Fibroblast of lung (primary cell): ENCODE measurements around the gene CCDC6. TPM values are rescaled to one million over a fixed set of nuclear protein-coding genes. Genes with fewer than 3 reads are reported as not detected.
"Not testable (repeated sequence)": the region's sequence is repeated elsewhere in the genome, so short reads cannot be mapped to it uniquely, and the experiment has no call there.

ENCODE experiments used
- DNase-seq, 2 donors: peaks; one replicate each; pipeline versions ENCODE4 v3.0.0 to v3.0.0-alpha.2; 2010; ENCODE audit warnings: low read depth in 2 of 2
- H2AFZ ChIP-seq: 2 replicates; pipeline ENCODE4 v1.5.1; 2012; ENCODE audit warnings: low read length, control low read depth, inconsistent platforms
- H3K27ac ChIP-seq: 2 replicates; pipeline ENCODE4 v1.5.1; 2011; ENCODE audit warnings: low read length, control low read depth; ENCODE audit not compliant: insufficient read depth
- H3K27me3 ChIP-seq: 2 replicates; pipeline ENCODE4 v1.5.1; 2011; ENCODE audit warnings: mild to moderate bottlenecking, low read length; ENCODE audit not compliant: control insufficient read depth, insufficient read depth
- H3K36me3 ChIP-seq: 2 replicates; pipeline ENCODE4 v1.5.1; 2011; ENCODE audit warnings: low read length; ENCODE audit not compliant: control insufficient read depth, insufficient read depth
- H3K4me1 ChIP-seq: 2 replicates; pipeline ENCODE4 v1.5.1; 2011; ENCODE audit warnings: low read length; ENCODE audit not compliant: control insufficient read depth, insufficient read depth; ENCODE audit errors: extremely low read depth
- H3K4me2 ChIP-seq: 2 replicates; pipeline ENCODE4 v1.5.1; 2011; ENCODE audit warnings: low read length, control low read depth; ENCODE audit not compliant: insufficient read depth; ENCODE audit errors: extremely low read depth
- H3K4me3 ChIP-seq, 4 experiments: fragments of 200-600 bp in 1 of 4; sonication (generic) in 1 of 4; replicated peaks in 1 of 4; 2 replicates each; pipeline ENCODE4 v1.5.1; 2011 to 2016; ENCODE audit warnings: low read length in 4 of 4, low read depth in 3 of 4, mild to moderate bottlenecking in 3 of 4, control low read depth in 2 of 4, inconsistent platforms in 1 of 4, mixed read lengths in 1 of 4; ENCODE audit not compliant: insufficient read depth in 1 of 4; ENCODE audit errors: control extremely low read depth in 1 of 4
- H3K79me2 ChIP-seq: 2 replicates; pipeline ENCODE4 v1.5.1; 2012; ENCODE audit warnings: mild to moderate bottlenecking, low read length, inconsistent platforms; ENCODE audit not compliant: control insufficient read depth, insufficient read depth
- H3K9ac ChIP-seq: 2 replicates; pipeline ENCODE4 v1.5.1; 2011; ENCODE audit warnings: mild to moderate bottlenecking, low read length, control low read depth; ENCODE audit not compliant: insufficient read depth
- H3K9me3 ChIP-seq: 2 replicates; pipeline ENCODE4 v1.5.1; 2012; ENCODE audit warnings: low read depth, low read length; ENCODE audit not compliant: control insufficient read depth, insufficient read depth
- H4K20me1 ChIP-seq: 2 replicates; pipeline ENCODE4 v1.5.1; 2011; ENCODE audit warnings: low read length; ENCODE audit not compliant: control insufficient read depth, insufficient read depth; ENCODE audit errors: extremely low read depth
- CTCF ChIP-seq, 2 donors: IDR thresholded peaks in 1 of 2; conservative IDR thresholded peaks in 1 of 2; 1 replicate in 1 of 2; 2 replicates in 1 of 2; pipeline ENCODE4 v1.5.1; 2011 to 2012; ENCODE audit warnings: low read length in 2 of 2, control low read depth in 1 of 2, inconsistent platforms in 1 of 2, low read depth in 1 of 2, mild to moderate bottlenecking in 1 of 2
- EZH2 ChIP-seq: IDR thresholded peaks from 2 replicates; pipeline ENCODE4 v1.5.1; 2012; ENCODE audit warnings: low read length, control low read depth, mild to moderate bottlenecking; ENCODE audit errors: missing control alignments
- polyA plus RNA-seq, 2 donors: library from polyadenylated mRNA; depleted of rRNA in 1 of 2; stranded (reverse) in 1 of 2; unstranded in 1 of 2; fragments of >200 nt; gene quantifications; 2 replicates each; pipeline ENCODE4 v1.2.1, GENCODE V29; 2011 to 2012; ENCODE audit warnings: missing spikeins in 1 of 2
- total RNA-seq: library from RNA; depleted of rRNA; stranded (reverse); fragments of >200 nt; gene quantifications from 2 replicates; pipeline ENCODE4 v1.2.1, GENCODE V29; 2014

CCDC6 gene
- total and polyA plus RNA-seq, 2 donors (not counting 1 experiment from before 2014, with no cell fraction given), result 35.5 to 51.2 TPM

- Histone ChIP-seq H3K9ac (no peak overlapping the region), H3K9me3 (no peaks in the 10 kb centered on the region), H3K27me3 (no peaks in the 10 kb centered on the region), H4K20me1 (peaks cover 1% of the 10 kb centered on the region), H2AFZ (no peak overlapping the region), H3K4me1 (no peaks in the 10 kb centered on the region), H3K36me3 (no peaks in the 10 kb centered on the region), H3K79me2 (peaks cover 27% of the 10 kb centered on the region), H3K4me3 (no peak overlapping the region), H3K4me2 (no peak overlapping the region), H3K27ac (no peak overlapping the region)
- TF ChIP-seq CTCF (conservative IDR thresholded peaks at IDR 0.05 in 1 of 2, IDR thresholded peaks at IDR 0.05 in 1 of 2; ENCODE audit: low read depth in 1 of 2, low read length in 2 of 2), result no peak
- no peak for TF ChIP-seq EZH2
- DNase-seq, result no peak
Observed at GRCh38 chr10:59887972-59888640, 18.2 kb downstream of the CCDC6 start.

- Histone ChIP-seq H2AFZ (no peak overlapping the region), H3K4me2 (no peak overlapping the region), H3K9me3 (no peaks in the 10 kb centered on the region), H3K27ac (no peak overlapping the region), H4K20me1 (peaks cover 1% of the 10 kb centered on the region), H3K79me2 (peaks cover 26% of the 10 kb centered on the region), H3K36me3 (no peaks in the 10 kb centered on the region), H3K4me1 (no peaks in the 10 kb centered on the region), H3K4me3 (no peak overlapping the region), H3K27me3 (no peaks in the 10 kb centered on the region), H3K9ac (no peak overlapping the region)
- DNase-seq, result no peak
- TF ChIP-seq CTCF (conservative IDR thresholded peaks at IDR 0.05 in 1 of 2, IDR thresholded peaks at IDR 0.05 in 1 of 2; ENCODE audit: low read depth in 1 of 2, low read length in 2 of 2), result no peak
- no peak for TF ChIP-seq EZH2
Observed at GRCh38 chr10:59887006-59887405, 19.4 kb downstream of the CCDC6 start.

GRCh38 chr10:59885430-59886134 lies 20.8 kb downstream of the CCDC6 start:
- Histone ChIP-seq H3K4me1 (no peaks in the 10 kb centered on the region), H3K36me3 (no peaks in the 10 kb centered on the region), H3K4me3 (no peak overlapping the region), H2AFZ (no peak overlapping the region), H3K27me3 (no peaks in the 10 kb centered on the region), H3K4me2 (no peak overlapping the region), H3K79me2 (peaks cover 18% of the 10 kb centered on the region), H3K9ac (no peak overlapping the region), H3K9me3 (no peaks in the 10 kb centered on the region), H3K27ac (no peak overlapping the region), H4K20me1 (peaks cover 1% of the 10 kb centered on the region)
- TF ChIP-seq EZH2 (no peak), CTCF (conservative IDR thresholded peaks at IDR 0.05 in 1 of 2, IDR thresholded peaks at IDR 0.05 in 1 of 2; ENCODE audit: low read depth in 1 of 2, low read length in 2 of 2) (no peak)
- no peak for DNase-seq

- H3K27me3 ChIP-seq, H4K20me1 ChIP-seq, H3K27ac ChIP-seq, H3K4me3 ChIP-seq, H3K9me3 ChIP-seq, H3K4me2 ChIP-seq, H3K9ac ChIP-seq, H3K4me1 ChIP-seq, DNase-seq, H2AFZ ChIP-seq, H3K36me3 ChIP-seq: not testable (repeated sequence)
- H3K79me2 ChIP-seq, result peaks cover 18% of the 10 kb centered on the region
Observed at GRCh38 chr10:59884893-59885292, 21.5 kb downstream of the CCDC6 start.
